ENCODE measurements around the gene SLC44A4.

SLC44A4 gene

DNA sequence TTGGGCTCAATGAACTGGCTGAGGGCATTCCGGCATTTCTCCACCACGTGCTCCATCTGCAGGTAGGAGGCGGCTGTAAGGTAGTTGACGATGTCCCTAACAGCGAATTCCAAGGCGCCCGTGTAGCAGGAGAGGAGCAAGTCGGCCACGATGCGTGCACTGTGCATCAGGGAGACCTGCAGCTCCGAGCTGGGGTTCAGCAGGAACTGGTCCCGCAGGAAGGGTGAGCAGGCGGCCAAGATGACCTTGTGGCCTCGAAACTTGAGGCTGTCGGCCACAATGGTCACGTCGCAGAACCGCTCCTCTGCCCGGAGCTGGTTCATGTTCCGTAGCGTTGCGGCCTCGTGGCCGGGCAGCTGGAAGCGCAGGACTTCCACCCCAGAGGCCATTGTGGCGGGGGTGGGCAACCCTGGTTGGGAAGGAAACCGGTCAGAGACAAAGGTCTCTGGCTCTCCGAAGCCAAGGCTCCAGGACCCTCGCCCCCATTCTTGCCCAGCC, 22.2 kb upstream of the SLC44A4 start:
- DNase-seq = peak; percentile 61

DNA sequence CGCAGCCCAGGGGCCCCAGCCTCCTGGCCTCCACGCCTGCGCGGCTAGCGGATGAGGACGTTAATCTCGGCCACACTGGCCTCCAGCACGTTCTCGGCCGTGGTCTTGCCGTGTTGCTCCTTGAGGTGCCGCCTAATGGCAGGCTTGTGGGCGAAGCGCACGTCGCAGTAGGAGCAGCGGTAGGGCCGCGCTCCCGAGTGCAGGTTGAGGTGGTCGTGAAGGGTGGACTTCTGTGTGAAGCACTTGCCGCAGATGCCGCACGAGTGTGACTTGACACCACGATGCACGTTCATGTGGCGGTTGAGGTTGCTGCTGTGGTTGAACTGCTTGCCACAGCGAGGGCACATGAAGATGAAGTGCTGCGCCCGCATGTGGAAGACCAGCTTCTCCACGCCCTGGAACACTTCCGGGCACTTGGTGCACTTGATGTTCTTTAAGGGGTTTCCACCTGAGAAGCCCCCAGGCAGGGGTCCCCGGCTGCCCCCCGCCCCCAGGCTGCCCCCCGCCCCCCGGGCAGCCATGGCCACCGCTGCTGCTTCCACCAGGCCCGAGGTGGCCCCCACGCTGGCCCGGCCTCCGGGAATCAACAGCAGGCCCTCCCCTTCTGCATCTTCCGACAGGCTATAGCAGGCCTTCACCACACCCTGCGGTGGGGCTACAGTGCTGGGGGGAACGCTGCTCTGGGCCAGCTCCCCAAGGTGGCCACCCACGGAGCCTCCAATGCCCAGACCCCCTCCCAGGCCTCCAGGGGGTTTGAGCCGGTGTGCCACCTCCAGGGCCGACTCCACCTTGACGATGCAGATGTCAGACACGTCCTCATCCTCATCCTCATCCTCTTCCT, 21.3 kb upstream of the SLC44A4 start:
- no peak for DNase-seq

DNA sequence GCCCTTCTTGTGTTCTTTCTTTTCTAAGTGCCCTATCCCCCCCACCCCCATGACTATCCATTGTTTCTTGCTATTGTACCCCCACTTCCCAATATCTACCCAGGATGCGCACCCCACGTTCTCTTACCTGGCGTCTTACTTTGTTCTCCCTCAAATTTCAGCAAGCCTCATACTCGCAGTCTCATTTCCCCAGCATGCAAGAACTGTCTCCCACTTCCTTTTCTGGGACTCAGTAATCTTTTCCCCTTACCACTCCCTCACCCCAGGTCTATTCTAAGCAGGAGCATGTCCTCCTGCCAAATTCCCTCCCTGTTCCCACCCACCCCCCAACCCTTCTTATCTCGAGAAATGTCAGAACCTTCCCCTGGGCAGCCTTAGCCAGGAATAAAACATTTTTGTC, 20.4 kb upstream of the SLC44A4 start:
- no peak for DNase-seq

DNA sequence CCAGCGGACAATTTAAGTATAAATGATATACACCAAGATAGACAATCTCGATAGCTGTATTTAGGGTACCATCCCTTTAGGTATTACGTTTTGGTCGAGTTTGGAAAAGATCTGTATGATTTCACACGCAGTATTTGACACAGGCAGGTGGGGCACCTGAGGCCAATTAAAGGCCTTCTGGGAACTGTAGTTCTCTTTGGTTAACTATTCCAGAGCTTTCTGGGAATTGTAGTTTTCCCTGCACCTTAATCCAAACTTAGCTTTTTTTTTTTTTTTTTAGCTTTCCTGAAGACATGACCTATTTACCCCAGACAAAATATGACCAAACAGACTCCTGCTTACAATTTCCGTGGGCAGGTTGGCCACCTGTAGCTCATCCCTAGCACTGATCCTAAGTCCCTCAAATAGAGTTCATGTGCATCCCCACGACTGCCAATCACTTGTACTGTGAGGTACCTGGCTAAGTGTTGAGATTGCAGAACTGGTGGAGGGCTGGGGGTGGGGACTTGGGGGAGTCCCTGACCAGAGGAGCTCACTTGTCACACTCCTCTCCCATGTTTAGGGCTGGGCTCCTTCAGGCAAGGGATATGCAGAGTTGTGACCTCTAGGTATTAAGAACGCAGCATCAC, 19.7 kb upstream of the SLC44A4 start:
- peak; percentile 74 for DNase-seq

DNA sequence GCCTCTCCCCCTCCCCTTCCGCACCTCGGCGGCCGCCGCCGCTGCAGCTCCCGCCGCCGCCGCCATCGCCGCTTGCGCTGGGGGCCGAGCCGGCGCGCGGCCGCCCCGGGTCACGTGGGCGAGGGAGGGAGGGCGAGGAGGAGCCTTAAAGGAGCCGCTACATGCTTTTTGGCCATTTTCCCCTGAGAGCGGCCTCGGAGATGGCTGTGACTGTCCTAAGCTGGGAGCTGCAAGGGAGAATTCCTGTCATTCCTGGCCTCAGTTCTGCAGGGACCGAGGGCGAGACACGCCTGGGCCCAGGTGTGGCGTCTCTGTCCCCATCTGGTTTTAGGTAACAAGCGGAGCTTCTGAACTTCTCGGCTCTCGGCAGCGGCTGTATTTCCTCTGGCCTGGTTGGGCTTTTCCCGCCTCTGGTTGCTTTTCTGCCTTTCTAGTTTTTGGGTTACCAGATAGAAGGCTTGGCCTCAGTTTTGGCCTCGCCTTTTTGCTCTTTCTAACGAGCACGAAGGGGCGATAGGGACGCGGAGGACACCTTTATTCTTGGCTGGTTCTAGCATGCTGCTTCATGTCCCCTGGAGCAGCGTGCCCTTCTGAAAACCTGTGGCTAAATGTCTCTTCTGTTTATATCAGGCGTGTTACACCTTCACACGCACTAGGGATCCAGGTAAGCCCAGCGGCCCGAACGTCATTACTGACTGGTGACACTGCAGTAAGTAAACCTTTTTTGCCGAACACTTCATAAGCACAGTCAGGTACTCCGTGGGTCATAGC, 19.0 kb upstream of the SLC44A4 start, which contains the start of gene EHMT2:
EHMT2 (minus strand) TSS at position 87 of the 771 bp plus-strand sequence; CDS start at position 66, 21 bp downstream.
- peak; percentile 89 for DNase-seq

DNA sequence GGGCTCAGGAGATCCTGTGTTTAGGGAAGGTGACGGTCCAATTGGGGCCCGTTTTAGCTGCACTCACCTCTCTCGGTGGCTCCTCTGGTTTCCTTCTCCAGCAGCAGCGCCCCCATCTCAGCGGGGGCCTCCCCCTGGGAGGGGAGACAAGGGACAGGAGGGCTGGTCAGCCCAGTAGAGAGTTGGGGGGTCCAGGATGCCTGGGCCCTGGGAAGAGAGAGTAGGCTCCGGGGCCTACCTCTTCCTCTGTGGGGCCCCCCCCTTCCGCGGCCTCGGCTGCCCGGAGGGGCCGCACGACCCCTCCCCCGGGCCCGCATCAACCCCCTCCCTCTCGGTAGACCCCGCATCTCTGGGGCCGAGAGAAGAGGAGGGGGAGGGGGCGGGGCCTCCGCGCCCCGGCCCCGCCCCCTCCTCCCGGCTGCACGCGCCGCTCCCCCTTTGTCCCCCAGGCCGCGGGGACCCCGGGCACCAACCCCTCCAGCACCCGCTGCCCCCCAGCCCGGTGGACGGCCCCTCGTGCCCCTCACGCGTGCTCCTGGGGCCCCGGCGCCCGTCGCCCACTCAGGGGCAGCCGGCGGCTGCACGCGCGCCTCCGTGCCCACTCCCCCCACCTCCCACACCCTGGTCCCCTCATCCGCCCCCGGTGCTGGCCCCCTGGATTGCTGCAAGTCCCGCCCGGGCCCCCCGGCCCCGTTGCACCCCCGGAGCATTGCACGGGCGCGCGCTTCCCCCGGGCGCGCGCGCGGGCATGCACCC, 18.2 kb upstream of the SLC44A4 start:
- peak; percentile 18 for DNase-seq

DNA sequence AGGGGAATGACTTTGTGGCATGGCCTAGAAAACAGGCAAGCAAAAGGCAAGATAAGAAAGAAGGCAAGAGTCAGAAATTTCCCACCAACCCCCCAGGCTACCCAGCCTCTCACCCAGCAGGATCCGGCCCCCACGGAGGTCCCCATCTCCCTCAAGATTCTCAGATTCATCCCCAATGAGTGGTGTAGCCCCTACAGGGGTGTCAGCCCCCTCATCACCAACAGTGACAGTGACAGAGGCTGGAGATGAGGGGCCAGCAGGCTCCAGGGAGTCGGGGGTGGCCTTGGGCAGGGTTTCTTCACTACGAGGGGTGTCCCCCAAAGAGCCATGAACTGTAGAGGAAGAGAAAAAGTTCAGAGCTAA, 17.7 kb upstream of the SLC44A4 start:
- DNase-seq = no peak

DNA sequence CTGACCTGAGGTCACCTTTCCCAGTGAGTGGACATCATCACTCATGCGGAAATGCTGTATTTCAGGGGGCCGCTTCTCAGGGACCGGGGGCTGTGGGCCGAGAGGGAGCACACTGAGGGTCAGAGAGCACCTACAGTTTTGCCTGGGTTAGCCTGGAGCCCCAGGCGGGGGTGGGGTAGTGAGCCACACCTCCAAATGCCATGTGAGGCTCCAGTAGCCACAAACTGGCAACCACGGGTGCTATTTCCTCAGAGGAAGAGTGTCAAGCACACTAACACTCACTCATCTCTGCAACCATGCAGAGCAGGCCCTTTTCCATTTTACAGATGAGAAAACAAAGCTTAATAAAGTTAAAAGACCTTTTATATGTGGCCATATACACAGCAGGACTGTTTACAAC, 14.0 kb upstream of the SLC44A4 start:
- no peak for DNase-seq

DNA sequence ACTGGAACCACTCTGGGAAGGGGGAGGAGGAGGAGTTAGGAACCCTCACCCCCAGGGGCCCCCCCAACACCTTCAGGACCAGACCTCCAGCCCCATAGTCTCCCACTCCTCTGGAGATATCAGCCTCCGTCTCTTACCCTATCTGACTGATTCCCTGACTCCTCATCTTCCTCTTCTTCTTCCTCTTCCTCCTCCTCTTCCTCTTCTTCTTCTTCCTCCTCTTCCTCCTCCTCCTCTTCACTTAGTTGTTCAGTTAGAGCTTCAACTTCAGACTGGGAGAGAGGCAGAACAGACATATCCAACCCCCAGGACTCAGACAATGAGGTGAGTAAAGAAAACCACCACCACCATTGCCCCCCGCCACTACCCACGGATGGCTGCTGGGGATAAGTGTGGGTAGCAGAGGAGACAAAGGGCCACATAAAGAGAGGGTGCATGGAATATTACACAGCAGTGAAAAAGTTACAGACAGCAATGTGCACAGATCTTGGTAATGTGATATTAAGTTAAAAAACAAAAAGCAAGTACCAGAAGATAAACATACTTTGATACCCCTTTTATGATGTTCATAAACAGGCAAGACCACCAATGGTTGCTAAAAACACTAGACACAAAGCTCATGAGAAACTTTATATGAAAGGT, 10.7 kb upstream of the SLC44A4 start:
- no peak for DNase-seq

DNA sequence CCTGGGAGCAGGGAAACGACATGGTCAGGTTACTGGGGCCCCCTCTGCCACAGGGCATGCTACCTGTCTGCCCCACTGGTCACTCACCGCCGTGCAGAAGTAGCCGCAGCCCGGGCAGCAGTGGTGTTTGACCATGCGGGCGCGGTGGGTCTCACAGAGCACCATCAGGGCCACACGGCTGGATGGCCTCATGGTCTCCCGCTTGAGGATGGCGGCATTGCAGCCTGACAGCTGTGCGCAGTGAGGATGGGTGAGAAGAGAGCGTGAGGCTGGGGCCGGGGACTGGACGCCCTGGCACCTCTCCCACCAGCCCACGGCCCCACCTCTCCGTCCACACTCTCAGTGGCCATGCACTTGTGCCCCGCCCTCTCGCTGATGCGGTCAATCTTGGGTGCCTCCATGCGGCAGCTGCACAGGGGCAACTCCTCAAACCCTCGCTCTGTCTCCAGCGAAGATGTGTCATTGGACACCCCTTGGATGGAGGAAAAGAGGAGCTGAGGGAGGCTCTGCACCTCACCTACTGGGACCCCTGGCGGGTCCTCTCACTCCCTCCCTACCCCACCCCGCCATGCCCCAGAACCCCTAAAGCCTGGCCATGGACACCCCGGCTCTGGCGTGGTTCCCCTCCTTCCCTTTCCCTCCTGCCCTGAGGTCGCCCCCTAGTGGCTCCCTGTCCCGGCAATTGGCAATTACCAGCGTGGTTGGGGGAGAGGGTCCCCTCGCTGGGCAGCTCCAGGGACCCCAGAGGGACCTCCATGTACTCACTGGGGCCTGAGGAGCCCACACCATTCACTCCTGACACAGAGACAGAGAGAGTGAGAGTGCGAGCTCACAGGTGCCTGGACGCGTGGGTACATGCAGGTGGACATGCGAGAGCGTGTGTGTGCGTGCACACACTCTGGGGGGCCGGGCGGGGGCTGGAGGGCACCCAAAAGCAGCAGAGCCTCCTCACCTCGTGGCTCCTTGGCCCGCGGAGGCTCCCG, 9.8 kb upstream of the SLC44A4 start:
- DNase-seq = no peak

DNA sequence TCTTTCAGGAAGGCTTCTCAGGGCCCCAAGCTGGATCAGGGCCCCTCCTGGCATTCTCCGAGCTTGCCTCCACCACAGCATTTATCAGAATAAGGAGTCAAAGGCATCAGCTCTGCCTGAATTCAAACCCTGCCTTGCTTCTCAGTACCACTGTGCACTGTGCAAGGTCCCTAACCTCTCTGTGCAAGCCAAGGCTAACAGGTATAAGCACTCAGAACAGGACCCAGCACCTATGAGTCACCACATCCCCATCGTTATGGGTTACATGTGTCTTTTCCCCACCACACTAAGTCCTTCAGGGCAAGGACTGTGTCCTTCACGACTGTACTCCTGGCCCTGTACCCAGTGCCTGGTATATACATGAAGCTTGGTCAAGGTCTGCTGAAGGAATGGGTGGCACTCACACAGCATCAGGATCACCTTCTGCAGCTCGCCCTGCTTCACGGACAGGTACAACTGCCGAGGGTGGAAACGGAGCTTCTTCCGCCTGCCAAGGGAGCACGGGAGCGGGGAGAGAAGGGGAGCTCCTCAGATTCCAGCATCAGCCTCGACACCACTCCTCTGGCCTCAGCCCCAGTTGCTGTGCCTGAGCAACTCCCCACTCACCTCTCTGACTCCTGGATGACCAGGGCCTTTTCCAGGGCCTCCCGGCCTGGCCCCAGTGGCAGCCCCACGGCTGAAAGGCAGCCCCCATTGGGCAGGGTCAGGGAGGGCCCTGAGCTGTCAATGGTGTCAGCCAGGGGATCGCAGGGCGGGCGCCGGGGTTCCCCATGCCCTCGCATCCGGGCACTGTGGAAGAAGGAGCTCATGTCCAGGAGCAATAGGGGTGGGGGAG, 8.6 kb upstream of the SLC44A4 start:
- DNase-seq = no peak

DNA sequence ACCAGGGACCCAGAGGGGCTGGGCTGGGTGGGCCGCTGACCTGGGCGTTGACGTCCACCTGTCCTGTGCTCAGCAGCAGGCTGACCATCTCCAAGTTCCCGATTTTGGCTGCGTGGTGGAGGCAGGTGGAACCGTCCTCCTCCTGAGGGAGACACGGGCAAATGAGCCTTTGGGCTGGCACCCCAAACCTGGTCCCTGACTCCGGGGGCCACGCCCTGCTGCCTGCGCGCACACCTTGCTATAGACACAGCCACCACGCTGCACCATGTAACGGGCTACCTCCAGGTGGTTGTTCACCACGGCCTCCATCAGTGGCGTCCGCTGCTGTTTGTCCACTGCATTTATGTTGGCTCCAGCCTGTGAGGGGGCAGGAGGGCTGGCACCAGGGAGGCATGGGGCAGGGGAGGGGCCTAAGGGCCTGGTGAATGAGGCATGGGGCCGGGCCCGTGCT, 7.8 kb upstream of the SLC44A4 start:
- no peak for DNase-seq

DNA sequence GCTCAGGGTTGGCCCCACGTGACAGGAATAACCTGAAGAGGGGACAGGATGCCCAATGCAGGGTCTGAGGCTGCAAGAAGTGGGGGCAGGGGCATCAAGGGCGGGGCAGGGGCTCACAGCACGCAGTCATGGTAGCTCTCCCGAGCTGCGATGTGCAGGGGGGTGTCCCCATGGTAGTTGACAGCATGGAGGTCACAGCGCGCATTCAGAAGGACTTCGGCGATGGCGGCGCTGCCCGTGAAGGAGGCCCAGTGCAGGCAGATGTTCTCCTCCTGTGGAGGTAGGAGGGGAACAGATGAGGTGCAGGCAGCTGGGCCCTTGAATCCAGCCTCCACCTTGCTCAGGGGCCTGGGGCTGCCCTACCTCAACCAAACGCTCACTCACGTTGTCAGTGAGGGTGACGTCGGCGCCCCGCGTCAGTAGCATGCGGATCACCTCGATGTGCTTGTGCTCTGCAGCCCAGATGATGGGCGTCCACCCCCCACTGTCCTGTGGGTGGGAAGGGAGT, 5.8 kb upstream of the SLC44A4 start:
- DNase-seq = no peak

DNA sequence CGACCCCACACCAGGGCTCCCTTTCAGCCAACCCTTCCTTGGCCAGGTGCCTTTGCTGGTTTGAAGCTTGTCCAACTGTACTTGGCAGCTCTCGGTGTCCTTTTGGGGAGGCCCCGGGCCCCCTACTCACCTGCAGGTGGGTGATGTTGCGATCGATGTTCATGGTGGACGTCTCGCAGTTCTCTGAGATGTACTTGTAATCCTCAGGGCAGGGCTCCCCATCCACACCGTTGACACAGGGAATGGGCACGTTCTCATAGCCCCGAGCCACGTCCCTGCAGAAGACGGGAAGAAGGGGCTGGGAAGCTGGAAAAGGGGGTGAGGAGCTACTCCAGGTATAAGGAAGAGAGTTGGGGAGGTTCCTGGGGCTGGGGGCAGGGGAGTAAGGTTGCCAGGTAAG, 4.9 kb upstream of the SLC44A4 start:
- DNase-seq = no peak

DNA sequence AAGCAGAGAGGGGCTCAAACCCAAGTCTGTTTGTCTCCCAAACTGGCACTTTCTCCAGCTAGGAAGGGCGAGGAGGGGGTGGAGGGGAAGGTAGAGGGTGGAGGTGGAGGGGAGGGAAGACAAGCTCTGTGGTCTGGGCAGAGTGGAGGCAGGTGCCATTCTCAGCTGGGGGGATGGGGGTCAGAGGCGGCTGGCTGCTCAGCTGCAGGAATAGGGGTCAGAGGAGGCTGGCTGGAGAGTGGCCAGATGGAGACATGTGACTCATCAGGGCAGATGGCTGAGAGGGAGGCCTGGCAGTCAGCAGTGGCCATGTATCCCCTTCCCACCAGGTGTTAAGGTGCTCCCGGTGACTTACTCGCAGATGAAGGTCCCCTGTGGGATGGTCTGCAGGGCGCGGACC, 3.5 kb upstream of the SLC44A4 start:
- no peak for DNase-seq

DNA sequence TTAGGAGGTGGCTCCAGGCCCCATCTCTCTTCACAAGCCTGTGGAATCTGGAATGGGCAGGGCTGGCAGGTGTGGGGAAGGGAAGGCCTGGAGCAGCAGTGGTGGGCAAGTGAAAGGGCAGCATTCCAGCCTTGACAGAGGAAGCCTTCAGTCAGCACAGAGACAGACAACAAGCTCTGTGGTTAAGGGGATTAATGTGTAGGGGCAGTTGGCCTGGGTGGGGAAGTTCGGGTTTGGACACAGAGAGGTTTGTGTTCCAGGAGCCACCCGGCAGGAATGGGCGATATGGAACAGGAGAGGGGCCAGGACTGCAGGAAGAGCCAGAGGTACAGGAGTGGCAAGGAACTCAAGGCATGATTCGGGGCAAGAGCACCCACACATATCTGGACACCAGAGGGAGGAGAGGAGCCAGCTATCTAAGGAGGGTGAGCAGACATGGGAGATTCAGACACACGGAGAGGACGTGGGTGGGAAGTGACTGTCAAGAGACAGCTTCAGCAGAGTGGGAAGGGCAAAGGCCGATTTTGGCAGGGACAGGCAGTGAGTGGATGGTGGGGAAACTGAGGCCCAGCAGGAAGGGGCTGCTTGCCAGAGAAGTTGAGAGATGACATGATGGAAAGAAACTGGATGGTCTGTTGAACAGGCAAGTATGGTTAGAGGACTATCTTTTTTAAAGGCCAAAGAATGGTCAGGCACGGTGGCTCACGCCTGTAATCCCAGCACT, 2.5 kb upstream of the SLC44A4 start:
- no peak for DNase-seq

DNA sequence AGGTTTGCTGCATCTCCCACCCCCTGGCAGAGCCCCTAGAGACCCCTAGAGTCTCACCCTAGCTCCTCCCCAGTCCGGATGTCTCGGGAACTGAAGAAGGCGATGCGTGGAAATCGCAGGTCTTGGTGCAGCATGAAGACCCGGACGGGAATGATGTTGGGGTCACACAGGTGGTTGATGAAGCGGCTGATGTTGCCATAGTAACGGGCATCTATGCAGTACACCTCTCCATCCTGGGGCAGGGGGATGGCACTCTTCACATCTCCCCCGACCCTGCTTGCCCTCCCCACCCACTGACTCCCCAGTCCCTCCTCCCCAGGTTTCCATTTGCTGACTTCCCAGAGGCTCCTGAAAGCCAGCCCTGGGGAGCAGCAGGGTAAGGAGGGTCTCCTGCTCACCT, 1.8 kb upstream of the SLC44A4 start:
- no peak for DNase-seq

DNA sequence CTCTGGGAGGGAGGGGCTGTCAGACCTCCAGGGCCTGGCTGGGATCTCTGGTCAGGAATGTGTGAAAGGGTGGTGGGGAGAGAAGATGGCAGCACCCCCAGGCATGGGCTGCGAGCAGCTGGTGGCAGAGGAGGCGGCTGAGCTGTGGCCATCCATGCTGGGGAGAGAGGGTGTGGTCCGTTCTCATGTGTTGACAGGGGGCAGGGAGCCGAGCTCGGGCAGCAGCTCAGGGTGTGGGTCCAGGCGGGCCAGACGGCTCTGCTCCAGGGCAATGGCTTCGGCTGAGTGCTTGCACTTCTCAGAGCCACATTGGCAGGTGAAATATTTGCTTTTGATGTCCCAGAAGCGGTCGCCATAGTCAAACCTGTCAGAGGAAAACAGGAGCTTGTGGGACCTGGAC, 1.1 kb upstream of the SLC44A4 start:
- no peak for DNase-seq

DNA sequence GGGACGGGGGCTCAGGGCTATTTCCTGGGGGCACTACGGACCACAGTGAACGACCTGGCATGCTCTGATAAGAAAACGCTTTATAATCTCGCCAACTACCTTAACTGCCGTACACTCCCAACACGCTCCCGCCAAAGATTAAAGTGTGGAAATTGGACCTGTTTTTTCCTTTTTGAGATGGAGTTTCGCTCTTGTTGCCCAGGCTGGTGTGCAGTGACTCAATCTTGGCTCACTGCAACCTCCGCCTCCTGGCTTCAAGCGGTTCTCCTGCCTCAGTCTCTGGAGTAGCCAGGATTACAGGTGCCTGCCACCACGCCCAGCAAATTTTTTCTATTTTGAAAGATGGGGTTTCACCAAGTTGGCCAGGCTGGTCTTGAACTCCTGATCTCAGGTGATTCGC, 346 bp upstream of the SLC44A4 start:
- no peak for DNase-seq
